SK-N-SH (cell line): ENCODE data around the gene DCTN4.

Source experiments
- CHD2 ChIP-seq: fragments of 150-350 bp; IDR thresholded peaks from 2 replicates; pipeline ENCODE4 v1.6.1; 2018; ENCODE audit warnings: low read length; ENCODE audit not compliant: partially characterized antibody
- CTCF ChIP-seq: fragments of 200-600 bp; sonication (generic); IDR thresholded peaks from 2 replicates; pipeline ENCODE4 v1.6.1; 2017; ENCODE audit warnings: antibody characterized with exemption, mild to moderate bottlenecking, moderate library complexity
- ELF1 ChIP-seq: IDR thresholded peaks from 2 replicates; pipeline ENCODE4 v1.4.0; 2012
- EP300 ChIP-seq, 2 experiments: IDR thresholded peaks; 2 replicates each; pipeline versions ENCODE4 v1.4.0 to v1.6.1; 2012; ENCODE audit warnings: borderline replicate concordance in 1 of 2, low read depth in 1 of 2, low read length in 1 of 2
- GABPA ChIP-seq: IDR thresholded peaks from 2 replicates; pipeline ENCODE4 v1.4.0; 2012; ENCODE audit warnings: low read depth, mild to moderate bottlenecking
- MAX ChIP-seq: IDR thresholded peaks from 2 replicates; pipeline ENCODE4 v1.4.0; 2012; ENCODE audit warnings: low read depth
- MXI1 ChIP-seq: IDR thresholded peaks from 2 replicates; pipeline ENCODE4 v1.6.1; 2012; ENCODE audit warnings: mild to moderate bottlenecking, low read depth, low read length, improper control_type of control experiment
- NFIC ChIP-seq: IDR thresholded peaks from 2 replicates; pipeline ENCODE4 v1.4.0; 2012; ENCODE audit warnings: borderline replicate concordance
- POLR2AphosphoS5 ChIP-seq: IDR thresholded peaks from 2 replicates; pipeline ENCODE4 v1.6.1; 2012; ENCODE audit warnings: low read depth, low read length
- RAD21 ChIP-seq: IDR thresholded peaks from 2 replicates; pipeline ENCODE4 v1.6.1; 2012; ENCODE audit warnings: mild to moderate bottlenecking, low read length
- REST ChIP-seq: IDR thresholded peaks from 2 replicates; pipeline ENCODE4 v1.6.1; 2012; ENCODE audit warnings: mild to moderate bottlenecking, low read depth, low read length, moderate library complexity
- YY1 ChIP-seq: IDR thresholded peaks from 2 replicates; pipeline ENCODE4 v1.4.0; 2012; ENCODE audit warnings: low read depth, mild to moderate bottlenecking

- TF ChIP-seq CTCF = no peak
- TF ChIP-seq EP300 (IDR thresholded peaks at IDR 0.05; ENCODE audit: borderline replicate concordance in 1 of 2, low read depth in 1 of 2, low read length in 1 of 2) = no peak
- TF ChIP-seq RAD21 = no peak
- TF ChIP-seq POLR2AphosphoS5 = no peak
- TF ChIP-seq REST = no peak
- no peak for TF ChIP-seq GABPA
- TF ChIP-seq YY1 = no peak
- no peak for TF ChIP-seq ELF1
- TF ChIP-seq CHD2 = no peak
- TF ChIP-seq MXI1 = no peak
- TF ChIP-seq MAX = no peak
- no peak for TF ChIP-seq NFIC
Measured at GRCh38 chr5:150759334-150759583, 442 bp upstream of the DCTN4 start.
